Endothelial cell of umbilical vein (primary cell): Measurements from ENCODE around the gene ATG13. TPM values are rescaled to one million over a fixed set of nuclear protein-coding genes. Genes with fewer than 3 reads are reported as not detected.

Source experiments
- BruUV-seq: library from RNA; stranded (reverse); fragments of 400-500 nt; replicated peaks from 2 replicates; lab custom pipeline; 2021; lab: Mats Ljungman, UMichigan
- CTCF ChIA-PET: fragments of 300-600, 350-600 bp; sonication (Branson Sonifier 250); formaldehyde crosslinking; loops from one replicate; lab custom pipeline; 2021; ENCODE audit warnings: antibody characterized with exemption, inconsistent platforms; lab: Charles Lee
- POLR2A ChIA-PET: fragments of 300-600, 350-600 bp; sonication (Branson Sonifier 250); formaldehyde crosslinking; loops from one replicate; lab custom pipeline; 2021; ENCODE audit warnings: antibody characterized with exemption, inconsistent platforms; lab: Charles Lee
- DNase-seq: peaks from one replicate; pipeline ENCODE4 v3.0.0-alpha.2; 2011; ENCODE audit warnings: low read depth, low spot score
- FAIRE-seq: peaks from 2 replicates; lab custom pipeline; 2011; peaks lifted over from hg19 to GRCh38; lab: Jason Lieb, UNC
- H2AFZ ChIP-seq: 2 replicates; pipeline ENCODE4 v1.6.0; 2012; ENCODE audit warnings: low read depth, low read length, control low read depth, inconsistent platforms
- H3K27ac ChIP-seq: 2 replicates; pipeline ENCODE4 v1.5.1; 2011; ENCODE audit warnings: low read depth, mild to moderate bottlenecking, control low read depth, low read length, moderate library complexity; ENCODE audit not compliant: insufficient read depth
- H3K27me3 ChIP-seq, 2 experiments: 2 replicates each; pipeline versions ENCODE4 v1.6.0 to v1.6.1; 2011; ENCODE audit warnings: low read length in 2 of 2, mixed read lengths in 1 of 2; ENCODE audit not compliant: control insufficient read depth in 2 of 2, insufficient read depth in 2 of 2
- H3K36me3 ChIP-seq, 2 experiments: 2 replicates in 1 of 2; 3 replicates in 1 of 2; pipeline ENCODE4 v1.5.1; 2011; ENCODE audit warnings: low read length in 2 of 2, mild to moderate bottlenecking in 1 of 2, moderate library complexity in 1 of 2; ENCODE audit not compliant: control insufficient read depth in 2 of 2, insufficient read depth in 2 of 2; ENCODE audit errors: extremely low read depth in 1 of 2
- H3K4me1 ChIP-seq: 3 replicates; pipeline ENCODE4 v1.5.1; 2011; ENCODE audit warnings: mild to moderate bottlenecking, low read length; ENCODE audit not compliant: control insufficient read depth, insufficient read depth; ENCODE audit errors: extremely low read depth
- H3K4me2 ChIP-seq: 2 replicates; pipeline ENCODE4 v1.6.1; 2011; ENCODE audit warnings: low read length, control low read depth, mixed read lengths; ENCODE audit not compliant: insufficient read depth
- H3K4me3 ChIP-seq, 3 experiments: fragments of 200-600 bp in 1 of 3; sonication (generic), shearing (Covaris generic) in 1 of 3; replicated peaks in 1 of 3; 2 replicates each; pipeline ENCODE4 v1.5.1; 2011 to 2016; ENCODE audit warnings: control low read depth in 3 of 3, low read length in 3 of 3, mild to moderate bottlenecking in 2 of 3, inconsistent platforms in 1 of 3, low read depth in 1 of 3, moderate library complexity in 1 of 3; ENCODE audit not compliant: insufficient read depth in 1 of 3
- H3K79me2 ChIP-seq: 2 replicates; pipeline ENCODE4 v1.6.0; 2012; ENCODE audit warnings: low read length, inconsistent platforms; ENCODE audit not compliant: control insufficient read depth, insufficient read depth
- H3K9ac ChIP-seq: replicated peaks from 2 replicates; pipeline ENCODE3; 2011; ENCODE audit warnings: low read length, control low read depth; ENCODE audit not compliant: insufficient read depth; ENCODE audit errors: extremely low read depth
- H3K9me1 ChIP-seq: replicated peaks from 3 replicates; pipeline ENCODE4 v1.6.0; 2011; ENCODE audit warnings: mild to moderate bottlenecking, low read length; ENCODE audit not compliant: control insufficient read depth, insufficient read depth; ENCODE audit errors: extremely low read depth
- H3K9me3 ChIP-seq: replicated peaks from 2 replicates; pipeline ENCODE4 v1.5.1; 2012; ENCODE audit warnings: low read length, inconsistent platforms; ENCODE audit not compliant: control insufficient read depth, insufficient read depth
- H4K20me1 ChIP-seq: replicated peaks from 2 replicates; pipeline ENCODE3; 2011; ENCODE audit warnings: mild to moderate bottlenecking, low read length; ENCODE audit not compliant: control insufficient read depth, insufficient read depth; ENCODE audit errors: extremely low read depth
- CTCF ChIP-seq, 2 donors: IDR thresholded peaks; 1 replicate in 1 of 2; 2 replicates in 1 of 2; pipeline ENCODE4 v1.5.1; 2011; ENCODE audit warnings: low read length in 2 of 2, mild to moderate bottlenecking in 2 of 2, moderate library complexity in 2 of 2, control low read depth in 1 of 2, inconsistent platforms in 1 of 2, low read depth in 1 of 2; ENCODE audit not compliant: insufficient read depth in 1 of 2; ENCODE audit errors: extremely low read depth in 1 of 2
- EZH2 ChIP-seq: IDR thresholded peaks from 2 replicates; pipeline ENCODE4 v1.6.1; 2012; ENCODE audit warnings: borderline replicate concordance, low read depth, mild to moderate bottlenecking, moderate library complexity, low read length, inconsistent platforms; ENCODE audit not compliant: severe bottlenecking
- FOS ChIP-seq: IDR thresholded peaks from 2 replicates; pipeline ENCODE4 v1.6.1; 2011; ENCODE audit warnings: mild to moderate bottlenecking, low read length, moderate library complexity, borderline replicate concordance; ENCODE audit not compliant: insufficient read depth
- GATA2 ChIP-seq: IDR thresholded peaks from 2 replicates; pipeline ENCODE4 v1.7.0; 2011; ENCODE audit warnings: low read depth, mild to moderate bottlenecking, moderate library complexity, mixed read lengths, low read length; ENCODE audit not compliant: insufficient read length, insufficient read depth
- JUN ChIP-seq: IDR thresholded peaks from 2 replicates; pipeline ENCODE4 v1.6.1; 2011; ENCODE audit warnings: borderline replicate concordance, low read depth; ENCODE audit not compliant: insufficient read length, insufficient read depth
- MAX ChIP-seq: IDR thresholded peaks from 2 replicates; pipeline ENCODE4 v1.6.1; 2011; ENCODE audit not compliant: insufficient read depth, insufficient read length
- MYC ChIP-seq: IDR thresholded peaks from one replicate; pipeline ENCODE4 v1.6.1; 2011; ENCODE audit warnings: mild to moderate bottlenecking, low read depth, low read length
- POLR2A ChIP-seq: IDR thresholded peaks from 2 replicates; pipeline ENCODE4 v1.6.1; 2012; ENCODE audit warnings: low read depth, mild to moderate bottlenecking, control low read depth, low read length
- POLR2AphosphoS5 ChIP-seq: IDR thresholded peaks from 2 replicates; pipeline ENCODE4 v1.6.1; 2012; ENCODE audit warnings: low read depth, mild to moderate bottlenecking, control low read depth, low read length, moderate library complexity; ENCODE audit not compliant: insufficient read depth
- dilution Hi-C: fragments of 300-500 bp; cut with MboI; formaldehyde crosslinking; loops from one replicate; pipeline ENCODE4 v1.15.0; 2019; ENCODE audit warnings: low sequenced_read_pairs; ENCODE audit not compliant: extremely low pct_ligation_motif_present
- intact Hi-C: fragments of 100-400 bp; cut with micrococcal nuclease; formaldehyde crosslinking; loops from one replicate; pipeline ENCODE4 v1.10.0; 2022
- polyA plus RNA-seq, 4 experiments: library from polyadenylated mRNA; depleted of rRNA in 3 of 4; stranded (reverse) in 3 of 4; unstranded in 1 of 4; fragments of >200 nt; gene quantifications; 2 replicates each; pipeline versions ENCODE4 v1.2.1 to v1.2.3, GENCODE V29; 2011 to 2012; ENCODE audit warnings: missing spikeins in 1 of 4
- total RNA-seq: library from RNA; stranded (reverse); gene quantifications from 2 replicates; pipeline ENCODE4 v1.2.3, GENCODE V29; 2021

ATG13 gene
- total and polyA plus RNA-seq, 2 donors (not counting 3 experiments of a cell fraction or from before 2014, with no cell fraction given), result 60.1 to 66.5 TPM

GRCh38 chr11:46686886-46687795, 69.8 kb downstream of the ATG13 start:
- no peaks in the 10 kb centered on the region for H4K20me1 ChIP-seq
- CTCF ChIA-PET, result no interaction called here
- peak; percentile 26 for FAIRE-seq
- H3K9me3 ChIP-seq, result no peaks in the 10 kb centered on the region
- H3K4me2 ChIP-seq, result no peak overlapping the region
- BruUV-seq, result no TSS peak
- no peaks in the 10 kb centered on the region for H3K79me2 ChIP-seq
- H2AFZ ChIP-seq, result no peak overlapping the region
- H3K4me1 ChIP-seq, result no peaks in the 10 kb centered on the region
- no peak overlapping the region for H3K9ac ChIP-seq
- no peak overlapping the region for H3K27ac ChIP-seq
- no peaks in the 10 kb centered on the region for H3K9me1 ChIP-seq
- TF ChIP-seq GATA2 (no peak), EZH2 (no peak), FOS (no peak), POLR2A (no peak), MYC (no peak), CTCF (IDR thresholded peaks at IDR 0.05; ENCODE audit: extremely low read depth in 1 of 2, insufficient read depth in 1 of 2, low read depth in 1 of 2, low read length in 2 of 2) (no peak), MAX (no peak), POLR2AphosphoS5 (no peak), JUN (no peak)
- H3K36me3 ChIP-seq, result peaks cover 2 to 13% of the 10 kb centered on the region in 2 experiments
- intact Hi-C loops, result no loop called here
- DNase-seq, result no peak
- dilution Hi-C loops, result no loop called here
- no peaks in the 10 kb centered on the region for H3K27me3 ChIP-seq
- H3K4me3 ChIP-seq, result no peak overlapping the region
- POLR2A ChIA-PET, result interaction anchor here (0.6 kb wide), 1 partner anchor 13 kb away, joined by 3 read pairs; the partner anchor contains the start of genes ARHGAP1 and ZNF408
